ENCODE measurements around the gene MRPS14. TPM values are rescaled to one million over a fixed set of nuclear protein-coding genes. Genes with fewer than 3 reads are reported as not detected.
"Not testable (repeated sequence)": the region's sequence is repeated elsewhere in the genome, so short reads cannot be mapped to it uniquely, and the experiment has no call there.

MRPS14 gene
- total RNA-seq, 1 donor = 17.7 TPM

DNA sequence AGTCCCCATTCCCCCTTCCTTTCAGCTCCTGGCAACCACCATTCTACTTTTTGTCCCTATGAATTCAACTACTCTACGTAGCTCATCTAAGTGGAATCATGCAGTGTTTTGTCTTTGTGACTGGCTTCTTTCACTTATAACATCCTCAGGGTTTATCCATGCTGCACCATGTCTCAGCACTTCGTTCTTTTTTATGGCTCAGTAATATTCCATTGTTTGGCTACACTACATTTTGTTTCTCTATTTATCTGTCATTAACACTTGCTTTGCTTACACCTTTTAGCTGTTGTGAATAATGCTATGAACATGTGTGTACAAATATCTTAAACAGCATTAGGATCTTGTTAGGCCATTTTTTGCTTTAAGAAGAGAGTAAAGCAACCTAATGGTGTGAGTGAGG is 1.5 kb upstream of the MRPS14 start:
- Histone ChIP-seq H2AFZ (ENCODE audit: low read length) (peak overlapping the region; percentile 9), H3K79me2 (ENCODE audit: insufficient read depth, low read length) (peaks cover 32% of the 10 kb centered on the region)
- no peak for TF ChIP-seq CTCF (IDR thresholded peaks at IDR 0.05; ENCODE audit: extremely low read depth, low read depth, low read length)

DNA sequence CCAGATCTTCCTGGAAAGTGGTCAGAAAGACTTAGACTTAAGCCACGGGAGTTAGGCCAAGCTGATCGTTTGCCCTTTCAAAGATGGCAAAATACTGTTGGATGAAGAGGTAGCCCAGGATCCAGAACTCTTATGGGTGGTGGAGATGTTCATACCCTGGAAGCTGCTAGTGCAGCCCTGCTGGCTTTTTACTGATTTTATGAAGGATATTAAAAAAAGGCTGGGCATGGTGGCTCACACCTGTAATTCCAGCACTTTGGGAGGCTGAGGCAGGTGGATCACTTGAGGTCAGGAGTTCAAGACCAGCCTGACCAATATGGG is 657 bp upstream of the MRPS14 start:
- H3K9me3 ChIP-seq (ENCODE audit: low read depth, low read length); DNase-seq (ENCODE audit: insufficient read length, low spot score, missing footprints); H3K27me3 ChIP-seq (ENCODE audit: insufficient read depth, low read length); H3K36me3 ChIP-seq (ENCODE audit: insufficient read depth, low read length); H4K20me1 ChIP-seq (ENCODE audit: insufficient read depth, low read length): not testable (repeated sequence)
- Histone ChIP-seq H2AFZ (ENCODE audit: low read length) (peak overlapping the region; percentile 93), H3K4me1 (ENCODE audit: insufficient read depth, low read length) (peaks cover 11% of the 10 kb centered on the region), H3K4me3 (ENCODE audit: insufficient read depth, low read length) (peak overlapping the region; percentile 98), H3K79me2 (ENCODE audit: insufficient read depth, low read length) (peaks cover 35% of the 10 kb centered on the region), H3K27ac (ENCODE audit: low read depth, low read length) (peak overlapping the region; percentile 91), H3K4me2 (ENCODE audit: insufficient read depth, low read length) (peak overlapping the region; percentile 94)

More for the DNA sequence above, 1.5 kb upstream of the MRPS14 start:
- peaks cover 11% of the 10 kb centered on the region for H3K4me1 ChIP-seq (ENCODE audit: insufficient read depth, low read length)
- H3K27me3 ChIP-seq (ENCODE audit: insufficient read depth, low read length) = no peaks in the 10 kb centered on the region
- no peaks in the 10 kb centered on the region for H3K36me3 ChIP-seq (ENCODE audit: insufficient read depth, low read length)
- DNase-seq (ENCODE audit: insufficient read length, low spot score, missing footprints) = no peak
- no peak overlapping the region for H3K27ac ChIP-seq (ENCODE audit: low read depth, low read length)
- H3K4me3 ChIP-seq (ENCODE audit: insufficient read depth, low read length) = no peak overlapping the region
- H3K4me2 ChIP-seq (ENCODE audit: insufficient read depth, low read length) = no peak overlapping the region
- no peaks in the 10 kb centered on the region for H4K20me1 ChIP-seq (ENCODE audit: insufficient read depth, low read length)
- H3K9me3 ChIP-seq (ENCODE audit: low read depth, low read length) = no peaks in the 10 kb centered on the region

DNA sequence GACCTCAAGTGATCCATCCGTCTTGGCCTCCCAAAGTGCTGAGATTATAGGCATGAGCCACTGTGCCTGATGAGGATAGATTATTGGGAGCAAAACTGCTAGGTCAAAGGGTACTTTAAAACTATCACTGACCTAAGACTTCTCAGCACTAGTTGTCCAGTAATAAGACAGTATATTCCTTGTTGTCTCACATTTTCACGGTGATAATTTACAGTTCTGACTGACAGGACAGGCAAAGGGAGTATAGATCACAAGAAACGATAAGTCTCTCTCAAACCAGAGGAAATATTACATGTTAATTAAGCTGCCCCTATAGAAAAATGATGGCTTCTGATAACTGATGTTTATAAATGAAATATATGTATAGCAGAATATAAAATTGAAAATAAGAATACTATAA is 3.7 kb downstream of the MRPS14 start:
- Histone ChIP-seq H3K36me3 (ENCODE audit: insufficient read depth, low read length) (peaks cover 21% of the 10 kb centered on the region), H2AFZ (ENCODE audit: low read length) (no peak overlapping the region), H3K4me2 (ENCODE audit: insufficient read depth, low read length) (no peak overlapping the region), H3K9me3 (ENCODE audit: low read depth, low read length) (no peaks in the 10 kb centered on the region), H3K4me1 (ENCODE audit: insufficient read depth, low read length) (peaks cover 35% of the 10 kb centered on the region), H3K27ac (ENCODE audit: low read depth, low read length) (no peak overlapping the region), H3K79me2 (ENCODE audit: insufficient read depth, low read length) (peaks cover 36% of the 10 kb centered on the region), H4K20me1 (ENCODE audit: insufficient read depth, low read length) (no peaks in the 10 kb centered on the region), H3K27me3 (ENCODE audit: insufficient read depth, low read length) (no peaks in the 10 kb centered on the region), H3K4me3 (ENCODE audit: insufficient read depth, low read length) (no peak overlapping the region)
- TF ChIP-seq CTCF (IDR thresholded peaks at IDR 0.05; ENCODE audit: extremely low read depth, low read depth, low read length) = no peak
- DNase-seq (ENCODE audit: insufficient read length, low spot score, missing footprints) = no peak

GRCh38 chr1:175015243-175015642 is 8.0 kb downstream of the MRPS14 start:
- Histone ChIP-seq H3K9me3 (ENCODE audit: low read depth, low read length) (no peaks in the 10 kb centered on the region), H3K4me3 (ENCODE audit: insufficient read depth, low read length) (peak overlapping the region; percentile 12), H3K79me2 (ENCODE audit: insufficient read depth, low read length) (peaks cover 9% of the 10 kb centered on the region), H3K36me3 (ENCODE audit: insufficient read depth, low read length) (peaks cover 58% of the 10 kb centered on the region), H3K4me2 (ENCODE audit: insufficient read depth, low read length) (peak overlapping the region; percentile 40), H3K27ac (ENCODE audit: low read depth, low read length) (peak overlapping the region; percentile 77), H2AFZ (ENCODE audit: low read length) (no peak overlapping the region), H3K4me1 (ENCODE audit: insufficient read depth, low read length) (peaks cover 26% of the 10 kb centered on the region), H4K20me1 (ENCODE audit: insufficient read depth, low read length) (no peaks in the 10 kb centered on the region), H3K27me3 (ENCODE audit: insufficient read depth, low read length) (no peaks in the 10 kb centered on the region)
- TF ChIP-seq CTCF (IDR thresholded peaks at IDR 0.05; ENCODE audit: extremely low read depth, low read depth, low read length) = no peak
- peak; percentile 85 for DNase-seq (ENCODE audit: insufficient read length, low spot score, missing footprints)
